A549 (cell line): ENCODE results near the gene RAD23B. TPM values are rescaled to one million over a fixed set of nuclear protein-coding genes. Genes with fewer than 3 reads are reported as not detected.
A peak's percentile ranks its signal among the peaks of the same experiment; 100 is the strongest.

Experiments used
- ATAC-seq, 2 experiments: fragments of 200-7000 bp in 1 of 2; fragments of >200 bp in 1 of 2; cut with Nextera tagmentation in 1 of 2; cut with Tn5 transposase in 1 of 2; 3 replicates each; pipeline versions ENCODE4 v1.8.0 to v1.9.1; 2018 to 2020; ENCODE audit warnings: mild to moderate bottlenecking in 1 of 2, moderate library complexity in 1 of 2
- CTCF ChIA-PET: fragments of 300-600 bp; sonication (Branson Sonifier 250); formaldehyde crosslinking; extraction: SDS; loops from one replicate; lab custom pipeline; 2021; ENCODE audit warnings: antibody characterized with exemption, inconsistent platforms; lab: Yijun Ruan, JAX
- POLR2A ChIA-PET: fragments of 350-600 bp; formaldehyde crosslinking; extraction: SDS; loops from one replicate; lab custom pipeline; 2021; ENCODE audit warnings: antibody characterized with exemption, inconsistent platforms; lab: Yijun Ruan, JAX
- DNase-seq, 2 experiments: peaks; one replicate each; pipeline versions ENCODE4 v3.0.0 to v3.0.0-alpha.2; 2011 to 2016; ENCODE audit warnings: low read depth in 1 of 2, low spot score in 1 of 2
- FAIRE-seq: peaks from 2 replicates; lab custom pipeline; 2011; peaks lifted over from hg19 to GRCh38; lab: Jason Lieb, UNC
- H3K27ac ChIP-seq, 2 experiments: fragments of >200 bp; sonication (Bioruptor Twin); formaldehyde crosslinking; 3 replicates each; pipeline ENCODE4 v1.5.1; 2016 to 2017
- H3K4me1 ChIP-seq: fragments of >200 bp; sonication (Bioruptor Twin); formaldehyde crosslinking; 3 replicates; pipeline ENCODE4 v1.6.1; 2016
- H3K4me2 ChIP-seq: fragments of >200 bp; sonication (Bioruptor Twin); formaldehyde crosslinking; 3 replicates; pipeline ENCODE4 v1.6.1; 2016
- H3K4me3 ChIP-seq: fragments of >200 bp; sonication (Bioruptor Twin); formaldehyde crosslinking; 3 replicates; pipeline ENCODE4 v1.5.1; 2016
- H3K9me3 ChIP-seq: fragments of >200 bp; sonication (Bioruptor Twin); formaldehyde crosslinking; 3 replicates; pipeline ENCODE4 v1.6.1; 2016
- ATOH8 ChIP-seq: fragments of 250-450 bp; sonication (Bioruptor Pico); IDR thresholded peaks from 2 replicates; pipeline ENCODE4 v1.5.0; 2020; ENCODE audit warnings: low read depth, mild to moderate bottlenecking, moderate library complexity
- CHD4 ChIP-seq: fragments of 200-600 bp; sonication (generic); IDR thresholded peaks from 2 replicates; pipeline ENCODE4 v1.6.1; 2016; ENCODE audit warnings: antibody characterized with exemption, mild to moderate bottlenecking, borderline replicate concordance
- ELK1 ChIP-seq: fragments of 150-350 bp; IDR thresholded peaks from 2 replicates; pipeline ENCODE4 v1.6.1; 2014; ENCODE audit warnings: low read depth, mild to moderate bottlenecking, low read length
- EP300 ChIP-seq, 2 experiments: fragments of >200 bp; sonication (Bioruptor Twin); formaldehyde crosslinking; IDR thresholded peaks; 2 replicates in 1 of 2; 3 replicates in 1 of 2; pipeline ENCODE4 v1.6.1; 2016 to 2017
- FOXS1 ChIP-seq: fragments of 250-450 bp; sonication (Bioruptor Pico); IDR thresholded peaks from 2 replicates; pipeline ENCODE4 v1.5.0; 2020; ENCODE audit warnings: mild to moderate bottlenecking, moderate library complexity
- HES2 ChIP-seq: fragments of >200 bp; sonication (Bioruptor Twin); formaldehyde crosslinking; IDR thresholded peaks from 2 replicates; pipeline ENCODE4 v1.6.1; 2016
- HMGXB4 ChIP-seq: fragments of 250-450 bp; sonication (Bioruptor Pico); IDR thresholded peaks from 2 replicates; pipeline ENCODE4 v1.5.0; 2021; ENCODE audit warnings: mild to moderate bottlenecking, moderate library complexity, borderline replicate concordance
- HOXA7 ChIP-seq: fragments of 250-450 bp; sonication (Bioruptor Pico); IDR thresholded peaks from 2 replicates; pipeline ENCODE4 v1.5.0; 2020; ENCODE audit warnings: mild to moderate bottlenecking, moderate library complexity
- KDM5A ChIP-seq: fragments of 200-600 bp; sonication (generic); IDR thresholded peaks from 2 replicates; pipeline ENCODE4 v1.6.1; 2016; ENCODE audit warnings: antibody characterized with exemption, mild to moderate bottlenecking
- MAFK ChIP-seq: fragments of 450-650 bp; IDR thresholded peaks from 2 replicates; pipeline ENCODE4 v1.6.1; 2014; ENCODE audit not compliant: partially characterized antibody
- MYC ChIP-seq: IDR thresholded peaks from 2 replicates; pipeline ENCODE4 v1.6.1; 2012; ENCODE audit warnings: mild to moderate bottlenecking, inconsistent platforms, low read length, improper control_type of control experiment, borderline replicate concordance
- PHF8 ChIP-seq: fragments of 200-600 bp; sonication (generic); IDR thresholded peaks from 2 replicates; pipeline ENCODE4 v1.6.1; 2016; ENCODE audit warnings: low read depth, mild to moderate bottlenecking, antibody characterized with exemption, moderate library complexity, borderline replicate concordance
- REST ChIP-seq: fragments of 200-600 bp; sonication (generic); IDR thresholded peaks from 2 replicates; pipeline ENCODE4 v1.6.1; 2016; ENCODE audit warnings: antibody characterized with exemption, mild to moderate bottlenecking, moderate library complexity
- RFX5 ChIP-seq: fragments of 450-650 bp; IDR thresholded peaks from 2 replicates; pipeline ENCODE4 v1.7.1; 2014; ENCODE audit warnings: antibody characterized with exemption, mild to moderate bottlenecking, moderate library complexity
- SREBF2 ChIP-seq: fragments of 450-650 bp; IDR thresholded peaks from 2 replicates; pipeline ENCODE4 v1.6.1; 2014; ENCODE audit warnings: mild to moderate bottlenecking, moderate library complexity
- TFCP2L1 ChIP-seq: fragments of 250-450 bp; sonication (Bioruptor Pico); IDR thresholded peaks from 2 replicates; pipeline ENCODE4 v1.5.0; 2021; ENCODE audit warnings: mild to moderate bottlenecking
- ZC3H11A ChIP-seq: fragments of 450-650 bp; IDR thresholded peaks from 2 replicates; pipeline ENCODE4 v1.6.1; 2014; ENCODE audit warnings: antibody characterized with exemption, mild to moderate bottlenecking
- ZFP36 ChIP-seq: fragments of 450-650 bp; IDR thresholded peaks from 2 replicates; pipeline ENCODE4 v1.6.1; 2014; ENCODE audit warnings: borderline replicate concordance; ENCODE audit not compliant: partially characterized antibody
- ZNF302 ChIP-seq: fragments of 250-450 bp; sonication (Bioruptor Pico); IDR thresholded peaks from 2 replicates; pipeline ENCODE4 v1.9.0; 2021; ENCODE audit warnings: inconsistent platforms, mild to moderate bottlenecking, moderate library complexity
- ZSCAN20 ChIP-seq: fragments of 250-450 bp; sonication (Bioruptor Pico); IDR thresholded peaks from 2 replicates; pipeline ENCODE4 v1.8.0; 2022; ENCODE audit warnings: mild to moderate bottlenecking, moderate library complexity
- WGBS: methylation state at CpG from one replicate; pipeline ENCODE4 v1.1.6; 2017; ENCODE audit errors: missing lambda C conversion rate; 5-methylcytosine and 5-hydroxymethylcytosine counted together
- polyA plus RNA-seq, 4 experiments: library from polyadenylated mRNA; depleted of rRNA in 3 of 4; stranded (reverse); fragments of >200 nt; fragmentation: RNase III in 1 of 4; extraction: RNeasy Plus Mini Kit Qiagen cat#74134 plus additional on column Dnase treatment in 1 of 4; gene quantifications; 2 replicates in 3 of 4; 3 replicates in 1 of 4; pipeline ENCODE4 v1.2.3, GENCODE V29; 2011 to 2017

The RAD23B gene
- polyA plus RNA-seq, 2 of the 4 experiments (the other 2 are of a cell fraction), result 136 to 195 TPM

GRCh38 chr9:107288701-107289100 lies 5.6 kb downstream of the RAD23B start:
- no peak for DNase-seq
- POLR2A ChIA-PET, result no interaction called here
- WGBS, result 81% methylated on average over 1 of the region's 1 CpG
- H3K4me3 ChIP-seq, result no peak overlapping the region
- no peak overlapping the region for H3K4me2 ChIP-seq
- H3K9me3 ChIP-seq, result no peaks in the 10 kb centered on the region
- no peak for TF ChIP-seq ZC3H11A
- FAIRE-seq, result no peak
- no peak overlapping the region; a peak in 1 of 6 replicates for H3K27ac ChIP-seq
- peaks cover 49% of the 10 kb centered on the region for H3K4me1 ChIP-seq
- CTCF ChIA-PET, result interaction anchor here (1.1 to 1.4 kb wide), 2 partner anchors 48 to 130 kb away, joined by 3 read pairs; no protein-coding TSS in a partner anchor
- ATAC-seq, result no peak

- CTCF ChIA-PET, result interaction anchor here (1.1 to 3.4 kb wide), 2 partner anchors 51 to 132 kb away, joined by 3 to 13 read pairs; no protein-coding TSS in a partner anchor
- ATAC-seq (no peak), DNase-seq (no peak), FAIRE-seq (no peak)
- TF ChIP-seq MAFK (peak; percentile 63), MYC (no peak)
- Histone ChIP-seq H3K4me3 (no peak overlapping the region), H3K4me2 (no peak overlapping the region), H3K9me3 (no peaks in the 10 kb centered on the region), H3K27ac (no peak overlapping the region), H3K4me1 (peaks cover 49% of the 10 kb centered on the region)
- POLR2A ChIA-PET, result no interaction called here
- WGBS, result 92% methylated on average over 7 of the region's 7 CpGs
Measured at GRCh38 chr9:107290619-107291018, 7.5 kb downstream of the RAD23B start.

GRCh38 chr9:107292821-107293542 lies 9.9 kb downstream of the RAD23B start:
- FAIRE-seq (no peak), DNase-seq (no peak), ATAC-seq (no peak)
- no peak overlapping the region for H3K27ac ChIP-seq
- H3K4me2 ChIP-seq, result 0 out of 3 replicates have a peak overlapping the region, but pooled peaks have one; percentile 0
- no peak overlapping the region for H3K4me3 ChIP-seq
- WGBS, result 59% methylated on average over 1 of the region's 1 CpG
- CTCF ChIA-PET, result interaction anchor here (0.6 to 3.4 kb wide), 2 partner anchors 49 to 828 kb away, joined by 3 to 13 read pairs; no protein-coding TSS in a partner anchor
- TF ChIP-seq ZSCAN20, result no peak
- TF ChIP-seq ZC3H11A, result no peak
- TF ChIP-seq ZNF302, result no peak
- TF ChIP-seq REST, result no peak
- no peak for TF ChIP-seq FOXS1
- no peak for TF ChIP-seq ELK1
- no peak for TF ChIP-seq ATOH8 (CRISPR knock-in tag)
- no peak for TF ChIP-seq HMGXB4 (CRISPR knock-in tag)
- no peak for TF ChIP-seq CHD4
- no peak for TF ChIP-seq KDM5A
- TF ChIP-seq ZFP36, result no peak
- TF ChIP-seq EP300 (IDR thresholded peaks at IDR 0.05), result no peak
- TF ChIP-seq SREBF2, result no peak
- no peak for TF ChIP-seq MAFK
- no peak for TF ChIP-seq TFCP2L1 (CRISPR knock-in tag)
- TF ChIP-seq RFX5, result no peak
- no peak for TF ChIP-seq HES2
- TF ChIP-seq HOXA7 (CRISPR knock-in tag), result no peak
- no peak for TF ChIP-seq PHF8
- no peaks in the 10 kb centered on the region for H3K9me3 ChIP-seq
- POLR2A ChIA-PET, result interaction anchor here (1.0 kb wide), 1 partner anchor 10 kb away, joined by 3 read pairs; the partner anchor contains the start of gene RAD23B
- H3K4me1 ChIP-seq, result peaks cover 31% of the 10 kb centered on the region; the same call in 2 of the 3 replicates
